SK-N-SH (cell line): Measurements from ENCODE around the gene RIT1. TPM values are rescaled to one million over a fixed set of nuclear protein-coding genes. Genes with fewer than 3 reads are reported as not detected.

Experiments
- CTCF ChIA-PET: fragments of 300-600, 350-600 bp; formaldehyde crosslinking; extraction: SDS; loops from one replicate; lab custom pipeline; 2021; lab: Yijun Ruan, JAX
- POLR2A ChIA-PET: fragments of 350-600 bp; sonication (Branson Sonifier 250); formaldehyde crosslinking; extraction: SDS; loops from one replicate; lab custom pipeline; 2020; ENCODE audit warnings: antibody characterized with exemption, inconsistent platforms; lab: Yijun Ruan, JAX
- DNase-seq: peaks from one replicate; pipeline ENCODE4 v3.0.0; 2012
- H2AFZ ChIP-seq: fragments of 200-600 bp; sonication (generic); 2 replicates; pipeline ENCODE4 v1.8.1; 2016; ENCODE audit warnings: antibody characterized with exemption, mild to moderate bottlenecking, low read depth
- H3F3A ChIP-seq: fragments of 200-600 bp; sonication (generic); replicated peaks from 2 replicates; pipeline ENCODE3; 2016; ENCODE audit warnings: antibody characterized with exemption, mild to moderate bottlenecking; ENCODE audit not compliant: insufficient read depth
- H3K27ac ChIP-seq, 2 experiments: fragments of 200-500 bp in 1 of 2; fragments of 200-600 bp in 1 of 2; sonication (Bioruptor generic) in 1 of 2; sonication (generic), shearing (Covaris generic) in 1 of 2; 2 replicates each; pipeline versions ENCODE4 v1.5.1 to v1.6.1; 2014 to 2016; ENCODE audit warnings: low read depth in 2 of 2, inconsistent platforms in 1 of 2, low read length in 1 of 2, mild to moderate bottlenecking in 1 of 2, mixed read lengths in 1 of 2
- H3K27me3 ChIP-seq: fragments of 200-600 bp; sonication (generic), shearing (Covaris generic); 2 replicates; pipeline ENCODE4 v1.6.1; 2016; ENCODE audit warnings: mixed run types; ENCODE audit not compliant: insufficient read depth
- H3K36me3 ChIP-seq, 2 experiments: fragments of 200-500 bp in 1 of 2; fragments of 200-600 bp in 1 of 2; sonication (Bioruptor generic) in 1 of 2; sonication (generic) in 1 of 2; replicated peaks in 1 of 2; 2 replicates each; pipeline versions ENCODE3 to v1.5.1; 2014 to 2016; ENCODE audit warnings: low read length in 1 of 2, mild to moderate bottlenecking in 1 of 2; ENCODE audit not compliant: insufficient read depth in 2 of 2, control insufficient read depth in 1 of 2
- H3K4me1 ChIP-seq, 2 experiments: fragments of 200-500 bp in 1 of 2; fragments of 200-600 bp in 1 of 2; sonication (Bioruptor generic) in 1 of 2; sonication (generic), shearing (Covaris generic) in 1 of 2; 2 replicates each; pipeline versions ENCODE4 v1.5.1 to v1.6.1; 2014 to 2016; ENCODE audit warnings: low read depth in 1 of 2, low read length in 1 of 2, mixed run types in 1 of 2; ENCODE audit not compliant: insufficient read depth in 2 of 2, control insufficient read depth in 1 of 2
- H3K4me2 ChIP-seq: fragments of 200-600 bp; sonication (generic), shearing (Covaris generic); 2 replicates; pipeline ENCODE4 v1.6.1; 2017; ENCODE audit warnings: mixed run types
- H3K4me3 ChIP-seq, 2 experiments: fragments of 200-500 bp in 1 of 2; fragments of 200-600 bp in 1 of 2; sonication (Bioruptor generic) in 1 of 2; sonication (generic), shearing (Covaris generic) in 1 of 2; 2 replicates each; pipeline versions ENCODE4 v1.5.1 to v1.8.1; 2014 to 2016; ENCODE audit warnings: low read depth in 2 of 2, inconsistent platforms in 1 of 2, low read length in 1 of 2, mild to moderate bottlenecking in 1 of 2, mixed read lengths in 1 of 2, moderate library complexity in 1 of 2
- H3K79me2 ChIP-seq: fragments of 200-600 bp; sonication (generic); 2 replicates; pipeline ENCODE4 v1.8.1; 2017; ENCODE audit warnings: mild to moderate bottlenecking; ENCODE audit not compliant: insufficient read depth
- H3K9ac ChIP-seq: fragments of 200-600 bp; sonication (generic); 2 replicates; pipeline ENCODE4 v1.6.1; 2017; ENCODE audit warnings: mixed run types
- H3K9me2 ChIP-seq: fragments of 200-600 bp; sonication (generic); 2 replicates; pipeline ENCODE4 v1.6.1; 2017; ENCODE audit warnings: mixed run types
- H3K9me3 ChIP-seq: fragments of 200-600 bp; sonication (generic); 2 replicates; pipeline ENCODE4 v1.6.1; 2017; ENCODE audit warnings: mixed run types, mild to moderate bottlenecking, moderate library complexity
- H4K20me1 ChIP-seq: fragments of 200-600 bp; sonication (generic); 2 replicates; pipeline ENCODE4 v1.6.1; 2017; ENCODE audit warnings: mild to moderate bottlenecking, mixed run types; ENCODE audit not compliant: insufficient read depth
- CTCF ChIP-seq: fragments of 200-600 bp; sonication (generic); IDR thresholded peaks from 2 replicates; pipeline ENCODE4 v1.6.1; 2017; ENCODE audit warnings: antibody characterized with exemption, mild to moderate bottlenecking, moderate library complexity
- ELF1 ChIP-seq: IDR thresholded peaks from 2 replicates; pipeline ENCODE4 v1.4.0; 2012
- EP300 ChIP-seq, 2 experiments: IDR thresholded peaks; 2 replicates each; pipeline versions ENCODE4 v1.4.0 to v1.6.1; 2012; ENCODE audit warnings: borderline replicate concordance in 1 of 2, low read depth in 1 of 2, low read length in 1 of 2
- FOSL2 ChIP-seq: IDR thresholded peaks from 2 replicates; pipeline ENCODE4 v1.4.0; 2012; ENCODE audit warnings: low read depth, mild to moderate bottlenecking, moderate library complexity, borderline replicate concordance
- FOXM1 ChIP-seq: IDR thresholded peaks from 2 replicates; pipeline ENCODE4 v1.4.0; 2012; ENCODE audit warnings: low read depth, mild to moderate bottlenecking
- GATA2 ChIP-seq: sonication (generic); formaldehyde crosslinking; IDR thresholded peaks from 2 replicates; pipeline ENCODE4 v1.5.0; 2020; ENCODE audit warnings: mild to moderate bottlenecking, missing genetic modification reagents
- MEF2A ChIP-seq: IDR thresholded peaks from 2 replicates; pipeline ENCODE4 v1.4.0; 2012; ENCODE audit warnings: low read depth, borderline replicate concordance
- NFIC ChIP-seq: IDR thresholded peaks from 2 replicates; pipeline ENCODE4 v1.4.0; 2012; ENCODE audit warnings: borderline replicate concordance
- POLR2AphosphoS5 ChIP-seq: IDR thresholded peaks from 2 replicates; pipeline ENCODE4 v1.6.1; 2012; ENCODE audit warnings: low read depth, low read length
- RAD21 ChIP-seq: IDR thresholded peaks from 2 replicates; pipeline ENCODE4 v1.6.1; 2012; ENCODE audit warnings: mild to moderate bottlenecking, low read length
- RFX5 ChIP-seq: IDR thresholded peaks from 2 replicates; pipeline ENCODE4 v1.6.1; 2012; ENCODE audit warnings: mild to moderate bottlenecking, improper control_type of control experiment, low read length
- RXRA ChIP-seq: IDR thresholded peaks from 2 replicates; pipeline ENCODE4 v1.4.0; 2012; ENCODE audit warnings: low read depth, mild to moderate bottlenecking, borderline replicate concordance
- SIN3A ChIP-seq: IDR thresholded peaks from 2 replicates; pipeline ENCODE4 v1.6.1; 2012; ENCODE audit warnings: low read depth, mild to moderate bottlenecking, low read length, moderate library complexity, borderline replicate concordance
- SMC3 ChIP-seq: IDR thresholded peaks from 2 replicates; pipeline ENCODE4 v1.6.1; 2012; ENCODE audit warnings: low read depth, low read length, improper control_type of control experiment
- TAF1 ChIP-seq: IDR thresholded peaks from 2 replicates; pipeline ENCODE4 v1.6.1; 2012; ENCODE audit warnings: low read depth, mild to moderate bottlenecking, low read length, moderate library complexity, borderline replicate concordance
- USF2 ChIP-seq: fragments of 150-350 bp; IDR thresholded peaks from 2 replicates; pipeline ENCODE4 v1.6.1; 2017; ENCODE audit warnings: antibody characterized with exemption, low read length, low read depth, borderline replicate concordance
- YY1 ChIP-seq: IDR thresholded peaks from 2 replicates; pipeline ENCODE4 v1.4.0; 2012; ENCODE audit warnings: low read depth, mild to moderate bottlenecking
- WGBS: methylation state at CpG from one replicate; pipeline ENCODE4 v1.1.6; 2017; ENCODE audit warnings: low lambda C conversion rate; 5-methylcytosine and 5-hydroxymethylcytosine counted together
- polyA plus RNA-seq, 3 experiments: library from polyadenylated mRNA; depleted of rRNA; stranded (reverse); fragments of >200 nt; gene quantifications; 2 replicates each; pipeline ENCODE4 v1.2.3, GENCODE V29; 2012
- TF ChIP-seq, protein P1 (sequence below): IDR thresholded peaks from 2 replicates; pipeline ENCODE4 v1.6.1; 2012; ENCODE audit warnings: mild to moderate bottlenecking, low read depth, low read length, moderate library complexity
- TF ChIP-seq, protein P2 (sequence below): IDR thresholded peaks from 2 replicates; pipeline ENCODE4 v1.4.0; 2012; ENCODE audit warnings: low read depth, borderline replicate concordance
- TF ChIP-seq, protein P3 (sequence below): IDR thresholded peaks from 2 replicates; pipeline ENCODE4 v1.4.0; 2012; ENCODE audit warnings: low read depth

Gene RIT1
- polyA plus RNA-seq, 1 of the 3 experiments (the other 2 are of a cell fraction): 28.8 TPM

DNA sequence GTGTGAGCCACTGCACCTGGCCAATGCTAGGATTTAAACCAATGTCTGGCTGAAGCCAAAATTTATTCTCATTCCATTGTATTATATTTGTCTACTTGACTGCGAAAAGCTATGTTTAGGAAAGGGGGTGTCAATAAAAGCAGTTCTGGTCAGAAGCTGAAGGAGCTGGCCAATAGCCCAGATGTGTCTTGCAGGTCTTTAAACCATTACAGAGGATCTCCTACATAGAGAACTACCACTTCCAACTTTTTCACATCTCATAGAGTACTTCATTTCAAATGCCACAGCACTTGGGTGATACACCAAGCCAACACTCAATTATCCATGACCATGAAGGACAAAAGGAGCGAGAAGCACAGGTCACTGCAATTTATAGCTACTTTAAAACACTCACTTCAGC lies 49.3 kb downstream of the RIT1 start:
- POLR2A ChIA-PET: interaction anchor here (4.0 kb wide), 1 partner anchor 10 kb away, joined by 32 read pairs; no protein-coding TSS in a partner anchor
- Histone ChIP-seq H3K27me3 (no peaks in the 10 kb centered on the region), H4K20me1 (no peaks in the 10 kb centered on the region), H2AFZ (no peak overlapping the region), H3K4me3 (no peak overlapping the region), H3K36me3 (peaks cover 0 to 6% of the 10 kb centered on the region in 2 experiments), H3F3A (peaks cover 32% of the 10 kb centered on the region), H3K4me1 (peaks cover 9 to 13% of the 10 kb centered on the region in 2 experiments; a peak in 3 of 4 replicates), H3K9me3 (no peaks in the 10 kb centered on the region), H3K27ac (peak overlapping the region in 1 of 2 experiments; percentile 95; a peak in 1 of 4 replicates), H3K9me2 (no peaks in the 10 kb centered on the region), H3K9ac (no peak overlapping the region), H3K79me2 (peaks cover 68% of the 10 kb centered on the region), H3K4me2 (no peak overlapping the region)
- no peak for DNase-seq
- CTCF ChIA-PET: interaction anchor here (1.3 kb wide), 1 partner anchor 128 kb away, joined by 3 read pairs; no protein-coding TSS in a partner anchor
- 94% methylated on average over 2 of the region's 2 CpGs for WGBS
- no peak for TF ChIP-seq MEF2A
- TF ChIP-seq RAD21: no peak
- TF ChIP-seq, protein P1, sequence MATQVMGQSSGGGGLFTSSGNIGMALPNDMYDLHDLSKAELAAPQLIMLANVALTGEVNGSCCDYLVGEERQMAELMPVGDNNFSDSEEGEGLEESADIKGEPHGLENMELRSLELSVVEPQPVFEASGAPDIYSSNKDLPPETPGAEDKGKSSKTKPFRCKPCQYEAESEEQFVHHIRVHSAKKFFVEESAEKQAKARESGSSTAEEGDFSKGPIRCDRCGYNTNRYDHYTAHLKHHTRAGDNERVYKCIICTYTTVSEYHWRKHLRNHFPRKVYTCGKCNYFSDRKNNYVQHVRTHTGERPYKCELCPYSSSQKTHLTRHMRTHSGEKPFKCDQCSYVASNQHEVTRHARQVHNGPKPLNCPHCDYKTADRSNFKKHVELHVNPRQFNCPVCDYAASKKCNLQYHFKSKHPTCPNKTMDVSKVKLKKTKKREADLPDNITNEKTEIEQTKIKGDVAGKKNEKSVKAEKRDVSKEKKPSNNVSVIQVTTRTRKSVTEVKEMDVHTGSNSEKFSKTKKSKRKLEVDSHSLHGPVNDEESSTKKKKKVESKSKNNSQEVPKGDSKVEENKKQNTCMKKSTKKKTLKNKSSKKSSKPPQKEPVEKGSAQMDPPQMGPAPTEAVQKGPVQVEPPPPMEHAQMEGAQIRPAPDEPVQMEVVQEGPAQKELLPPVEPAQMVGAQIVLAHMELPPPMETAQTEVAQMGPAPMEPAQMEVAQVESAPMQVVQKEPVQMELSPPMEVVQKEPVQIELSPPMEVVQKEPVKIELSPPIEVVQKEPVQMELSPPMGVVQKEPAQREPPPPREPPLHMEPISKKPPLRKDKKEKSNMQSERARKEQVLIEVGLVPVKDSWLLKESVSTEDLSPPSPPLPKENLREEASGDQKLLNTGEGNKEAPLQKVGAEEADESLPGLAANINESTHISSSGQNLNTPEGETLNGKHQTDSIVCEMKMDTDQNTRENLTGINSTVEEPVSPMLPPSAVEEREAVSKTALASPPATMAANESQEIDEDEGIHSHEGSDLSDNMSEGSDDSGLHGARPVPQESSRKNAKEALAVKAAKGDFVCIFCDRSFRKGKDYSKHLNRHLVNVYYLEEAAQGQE: no peak
- TF ChIP-seq FOSL2: no peak
- TF ChIP-seq RXRA: no peak

GRCh38 chr1:155860970-155861510 lies 50.1 kb downstream of the RIT1 start:
- Histone ChIP-seq H3K4me3 (peak overlapping the region; percentile 66 to 89), H3K4me1 (peaks cover 9 to 16% of the 10 kb centered on the region in 2 experiments; a peak in 3 of 4 replicates), H3K36me3 (peaks cover 0 to 6% of the 10 kb centered on the region in 2 experiments), H3F3A (peaks cover 32% of the 10 kb centered on the region), H3K4me2 (peak overlapping the region; percentile 88), H3K27ac (peak overlapping the region; percentile 95 to 96), H3K79me2 (peaks cover 71% of the 10 kb centered on the region), H3K27me3 (no peaks in the 10 kb centered on the region), H4K20me1 (no peaks in the 10 kb centered on the region), H3K9ac (peak overlapping the region; percentile 88), H3K9me3 (no peaks in the 10 kb centered on the region), H2AFZ (peak overlapping the region; percentile 71; the same call in 1 of the 2 replicates), H3K9me2 (no peaks in the 10 kb centered on the region)
- ChIA-PET POLR2A (interaction anchor here (0.9 to 4.0 kb wide), 3 partner anchors 11 to 221 kb away, joined by 3 to 32 read pairs (median 14); partner anchors contain the start of genes KHDC4 and MEX3A), CTCF (no interaction called here)
- DNase-seq: no peak
- WGBS: 55% methylated on average over 2 of the region's 2 CpGs
- TF ChIP-seq YY1 (no peak), FOXM1 (no peak), EP300 (IDR thresholded peaks at IDR 0.05; ENCODE audit: borderline replicate concordance in 1 of 2, low read depth in 1 of 2, low read length in 1 of 2) (no peak), SMC3 (no peak), RAD21 (no peak), POLR2AphosphoS5 (no peak), RFX5 (no peak), NFIC (no peak), ELF1 (no peak), MEF2A (no peak), TAF1 (no peak), CTCF (no peak), GATA2 (CRISPR knock-in tag) (no peak), USF2 (no peak), SIN3A (no peak)
- TF ChIP-seq, protein P2, sequence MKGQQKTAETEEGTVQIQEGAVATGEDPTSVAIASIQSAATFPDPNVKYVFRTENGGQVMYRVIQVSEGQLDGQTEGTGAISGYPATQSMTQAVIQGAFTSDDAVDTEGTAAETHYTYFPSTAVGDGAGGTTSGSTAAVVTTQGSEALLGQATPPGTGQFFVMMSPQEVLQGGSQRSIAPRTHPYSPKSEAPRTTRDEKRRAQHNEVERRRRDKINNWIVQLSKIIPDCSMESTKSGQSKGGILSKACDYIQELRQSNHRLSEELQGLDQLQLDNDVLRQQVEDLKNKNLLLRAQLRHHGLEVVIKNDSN: no peak
- TF ChIP-seq, protein P3, sequence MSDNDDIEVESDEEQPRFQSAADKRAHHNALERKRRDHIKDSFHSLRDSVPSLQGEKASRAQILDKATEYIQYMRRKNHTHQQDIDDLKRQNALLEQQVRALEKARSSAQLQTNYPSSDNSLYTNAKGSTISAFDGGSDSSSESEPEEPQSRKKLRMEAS: no peak
